ENCODE measurements around the gene SUPT4H1.

The SUPT4H1 gene

GRCh38 chr17:58390884-58391283 lies 38.9 kb upstream of the SUPT4H1 start:
- no peaks in the 10 kb centered on the region for H3K4me1 ChIP-seq (ENCODE audit: control insufficient read depth in 5 of 5, insufficient read depth in 5 of 5, low read length in 5 of 5)
- no peak overlapping the region for H3K9ac ChIP-seq (ENCODE audit: low read length in 5 of 5)
- no peak overlapping the region for H3K4me3 ChIP-seq (ENCODE audit: low read depth in 1 of 5, low read length in 5 of 5)
- no peaks in the 10 kb centered on the region for H3K9me3 ChIP-seq (ENCODE audit: control insufficient read depth in 5 of 5, low read length in 5 of 5)
- H3K36me3 ChIP-seq (ENCODE audit: control insufficient read depth in 5 of 5, insufficient read depth in 5 of 5, low read length in 5 of 5), result no peaks in the 10 kb centered on the region
- peaks cover 0 to 13% (median 8%) of the 10 kb centered on the region in 5 donors for H3K27me3 ChIP-seq (ENCODE audit: control insufficient read depth in 5 of 5, insufficient read depth in 4 of 5, low read length in 5 of 5)
- no peak overlapping the region for H3K27ac ChIP-seq (ENCODE audit: low read depth, low read length)

GRCh38 chr17:58388302-58389190 lies 36.5 kb upstream of the SUPT4H1 start:
- Histone ChIP-seq H3K27ac (ENCODE audit: low read depth, low read length) (no peak overlapping the region), H3K4me1 (ENCODE audit: control insufficient read depth in 5 of 5, insufficient read depth in 5 of 5, low read length in 5 of 5) (no peaks in the 10 kb centered on the region), H3K9ac (ENCODE audit: low read length in 5 of 5) (no peak overlapping the region), H3K27me3 (ENCODE audit: control insufficient read depth in 5 of 5, insufficient read depth in 4 of 5, low read length in 5 of 5) (peaks cover 0 to 12% (median 8%) of the 10 kb centered on the region in 5 donors), H3K36me3 (ENCODE audit: control insufficient read depth in 5 of 5, insufficient read depth in 5 of 5, low read length in 5 of 5) (no peaks in the 10 kb centered on the region), H3K4me3 (ENCODE audit: low read depth in 1 of 5, low read length in 5 of 5) (no peak overlapping the region), H3K9me3 (ENCODE audit: control insufficient read depth in 5 of 5, low read length in 5 of 5) (no peaks in the 10 kb centered on the region)

GRCh38 chr17:58387834-58388233 lies 35.8 kb upstream of the SUPT4H1 start:
- Histone ChIP-seq H3K27ac (ENCODE audit: low read depth, low read length) (no peak overlapping the region), H3K9me3 (ENCODE audit: control insufficient read depth in 5 of 5, low read length in 5 of 5) (no peaks in the 10 kb centered on the region), H3K27me3 (ENCODE audit: control insufficient read depth in 5 of 5, insufficient read depth in 4 of 5, low read length in 5 of 5) (peaks cover 0 to 12% (median 8%) of the 10 kb centered on the region in 5 donors), H3K4me1 (ENCODE audit: control insufficient read depth in 5 of 5, insufficient read depth in 5 of 5, low read length in 5 of 5) (no peaks in the 10 kb centered on the region), H3K36me3 (ENCODE audit: control insufficient read depth in 5 of 5, insufficient read depth in 5 of 5, low read length in 5 of 5) (no peaks in the 10 kb centered on the region), H3K4me3 (ENCODE audit: low read depth in 1 of 5, low read length in 5 of 5) (no peak overlapping the region), H3K9ac (ENCODE audit: low read length in 5 of 5) (no peak overlapping the region)

- no peak overlapping the region for H3K9ac ChIP-seq (ENCODE audit: low read length in 5 of 5)
- H3K9me3 ChIP-seq (ENCODE audit: control insufficient read depth in 5 of 5, low read length in 5 of 5), result no peaks in the 10 kb centered on the region
- no peak overlapping the region for H3K27ac ChIP-seq (ENCODE audit: low read depth, low read length)
- no peaks in the 10 kb centered on the region for H3K4me1 ChIP-seq (ENCODE audit: control insufficient read depth in 5 of 5, insufficient read depth in 5 of 5, low read length in 5 of 5)
- peaks cover 0 to 10% (median 5%) of the 10 kb centered on the region in 5 donors for H3K27me3 ChIP-seq (ENCODE audit: control insufficient read depth in 5 of 5, insufficient read depth in 4 of 5, low read length in 5 of 5)
- no peaks in the 10 kb centered on the region for H3K36me3 ChIP-seq (ENCODE audit: control insufficient read depth in 5 of 5, insufficient read depth in 5 of 5, low read length in 5 of 5)
- no peak overlapping the region for H3K4me3 ChIP-seq (ENCODE audit: low read depth in 1 of 5, low read length in 5 of 5)
These were observed 34.7 kb upstream of the SUPT4H1 start for GRCh38 chr17:58386708-58387107.

- peaks cover 0 to 10% (median 2%) of the 10 kb centered on the region in 5 donors for H3K27me3 ChIP-seq (ENCODE audit: control insufficient read depth in 5 of 5, insufficient read depth in 4 of 5, low read length in 5 of 5)
- H3K36me3 ChIP-seq (ENCODE audit: control insufficient read depth in 5 of 5, insufficient read depth in 5 of 5, low read length in 5 of 5), result no peaks in the 10 kb centered on the region
- H3K4me3 ChIP-seq (ENCODE audit: low read depth in 1 of 5, low read length in 5 of 5), result no peak overlapping the region
- no peak overlapping the region for H3K9ac ChIP-seq (ENCODE audit: low read length in 5 of 5)
- H3K4me1 ChIP-seq (ENCODE audit: control insufficient read depth in 5 of 5, insufficient read depth in 5 of 5, low read length in 5 of 5), result no peaks in the 10 kb centered on the region
- H3K27ac ChIP-seq (ENCODE audit: low read depth, low read length), result no peak overlapping the region
- H3K9me3 ChIP-seq (ENCODE audit: control insufficient read depth in 5 of 5, low read length in 5 of 5), result no peaks in the 10 kb centered on the region
These were observed 33.4 kb upstream of the SUPT4H1 start for GRCh38 chr17:58385359-58385899.

- Histone ChIP-seq H3K27me3 (ENCODE audit: control insufficient read depth in 5 of 5, insufficient read depth in 4 of 5, low read length in 5 of 5) (peaks cover 0 to 10% (median 2%) of the 10 kb centered on the region in 5 donors), H3K9me3 (ENCODE audit: control insufficient read depth in 5 of 5, low read length in 5 of 5) (no peaks in the 10 kb centered on the region), H3K4me3 (ENCODE audit: low read depth in 1 of 5, low read length in 5 of 5) (no peak overlapping the region), H3K9ac (ENCODE audit: low read length in 5 of 5) (no peak overlapping the region), H3K27ac (ENCODE audit: low read depth, low read length) (no peak overlapping the region), H3K36me3 (ENCODE audit: control insufficient read depth in 5 of 5, insufficient read depth in 5 of 5, low read length in 5 of 5) (no peaks in the 10 kb centered on the region), H3K4me1 (ENCODE audit: control insufficient read depth in 5 of 5, insufficient read depth in 5 of 5, low read length in 5 of 5) (no peaks in the 10 kb centered on the region)
These were observed 32.9 kb upstream of the SUPT4H1 start for GRCh38 chr17:58384897-58385296.

GRCh38 chr17:58383892-58384462 lies 32.0 kb upstream of the SUPT4H1 start:
- Histone ChIP-seq H3K4me3 (ENCODE audit: low read depth in 1 of 5, low read length in 5 of 5) (no peak overlapping the region), H3K36me3 (ENCODE audit: control insufficient read depth in 5 of 5, insufficient read depth in 5 of 5, low read length in 5 of 5) (no peaks in the 10 kb centered on the region), H3K27ac (ENCODE audit: low read depth, low read length) (no peak overlapping the region), H3K9me3 (ENCODE audit: control insufficient read depth in 5 of 5, low read length in 5 of 5) (no peaks in the 10 kb centered on the region), H3K9ac (ENCODE audit: low read length in 5 of 5) (no peak overlapping the region), H3K4me1 (ENCODE audit: control insufficient read depth in 5 of 5, insufficient read depth in 5 of 5, low read length in 5 of 5) (no peaks in the 10 kb centered on the region), H3K27me3 (ENCODE audit: control insufficient read depth in 5 of 5, insufficient read depth in 4 of 5, low read length in 5 of 5) (peaks cover 0 to 10% (median 2%) of the 10 kb centered on the region in 5 donors)

- H3K4me1 ChIP-seq (ENCODE audit: control insufficient read depth in 5 of 5, insufficient read depth in 5 of 5, low read length in 5 of 5), result no peaks in the 10 kb centered on the region
- H3K4me3 ChIP-seq (ENCODE audit: low read depth in 1 of 5, low read length in 5 of 5), result no peak overlapping the region
- H3K27me3 ChIP-seq (ENCODE audit: control insufficient read depth in 5 of 5, insufficient read depth in 4 of 5, low read length in 5 of 5), result peaks cover 0 to 5% (median 2%) of the 10 kb centered on the region in 5 donors
- no peaks in the 10 kb centered on the region for H3K36me3 ChIP-seq (ENCODE audit: control insufficient read depth in 5 of 5, insufficient read depth in 5 of 5, low read length in 5 of 5)
- H3K9ac ChIP-seq (ENCODE audit: low read length in 5 of 5), result no peak overlapping the region
- no peaks in the 10 kb centered on the region for H3K9me3 ChIP-seq (ENCODE audit: control insufficient read depth in 5 of 5, low read length in 5 of 5)
- no peak overlapping the region for H3K27ac ChIP-seq (ENCODE audit: low read depth, low read length)
These were observed 30.9 kb upstream of the SUPT4H1 start for GRCh38 chr17:58382872-58383242.

- Histone ChIP-seq H3K9ac (ENCODE audit: low read length in 5 of 5) (no peak overlapping the region), H3K36me3 (ENCODE audit: control insufficient read depth in 5 of 5, insufficient read depth in 5 of 5, low read length in 5 of 5) (no peaks in the 10 kb centered on the region), H3K9me3 (ENCODE audit: control insufficient read depth in 5 of 5, low read length in 5 of 5) (no peaks in the 10 kb centered on the region), H3K4me3 (ENCODE audit: low read depth in 1 of 5, low read length in 5 of 5) (no peak overlapping the region), H3K27me3 (ENCODE audit: control insufficient read depth in 5 of 5, insufficient read depth in 4 of 5, low read length in 5 of 5) (peaks cover 0 to 5% (median 2%) of the 10 kb centered on the region in 5 donors), H3K27ac (ENCODE audit: low read depth, low read length) (no peak overlapping the region), H3K4me1 (ENCODE audit: control insufficient read depth in 5 of 5, insufficient read depth in 5 of 5, low read length in 5 of 5) (no peaks in the 10 kb centered on the region)
These were observed 30.3 kb upstream of the SUPT4H1 start for GRCh38 chr17:58382108-58382871.

Data from subcutaneous abdominal adipose tissue (tissue), 5 donors.